GM20000 (cell line): ENCODE data around the gene TECPR1.

Experiments used
- DNase-seq: peaks from one replicate; pipeline ENCODE4 v3.0.0; 2012; ENCODE audit warnings: low spot score
- CTCF ChIP-seq: IDR thresholded peaks from 2 replicates; pipeline ENCODE4 v1.5.1; 2012; ENCODE audit warnings: mild to moderate bottlenecking, control low read depth; ENCODE audit errors: extremely low read depth, missing control alignments

The TECPR1 gene

GRCh38 chr7:98229991-98230745 lies 21.9 kb downstream of the TECPR1 start:
- no peak for DNase-seq
- no peak for TF ChIP-seq CTCF

DNA sequence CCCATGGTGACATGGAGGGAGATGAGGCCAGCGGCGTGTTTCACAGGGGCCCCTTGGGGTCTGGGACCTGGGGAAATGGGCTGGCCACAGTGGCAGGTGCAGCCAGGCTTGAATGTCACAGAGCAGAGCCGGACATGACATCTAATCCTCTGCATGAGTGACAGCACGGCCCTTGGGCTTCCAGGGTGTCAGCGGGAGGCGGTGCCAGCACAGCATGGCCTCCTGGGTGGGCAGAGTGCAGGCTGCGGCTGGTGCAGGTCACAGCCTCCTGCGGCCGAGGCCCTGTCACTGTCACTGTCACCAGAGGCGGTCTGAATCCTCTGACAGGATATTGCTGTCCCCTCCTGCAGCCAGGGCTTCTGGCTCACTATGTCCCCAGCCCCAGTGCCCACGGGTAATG lies 22.6 kb downstream of the TECPR1 start:
- no peak for DNase-seq
- TF ChIP-seq CTCF, result no peak

DNA sequence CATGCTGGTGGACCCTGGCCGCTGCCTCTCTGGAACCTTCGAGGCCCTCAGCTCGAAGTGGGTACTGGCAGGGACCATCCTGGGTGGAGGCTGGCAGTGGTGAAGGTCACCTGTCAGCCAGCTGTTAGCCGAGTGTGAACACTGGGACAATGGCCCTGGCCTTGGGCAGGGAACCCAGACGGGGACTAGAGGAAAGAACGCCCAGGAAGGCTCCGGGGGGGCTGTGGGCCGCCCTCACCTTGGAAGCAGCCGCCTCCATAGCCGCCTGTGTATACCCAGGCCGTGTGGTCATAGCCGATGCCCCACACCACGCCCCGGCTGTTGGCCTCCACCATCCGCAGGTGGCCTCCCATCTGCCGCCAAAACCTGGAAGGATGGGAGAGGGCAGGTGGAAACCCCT lies 23.2 kb downstream of the TECPR1 start:
- TF ChIP-seq CTCF, result no peak
- no peak for DNase-seq

DNA sequence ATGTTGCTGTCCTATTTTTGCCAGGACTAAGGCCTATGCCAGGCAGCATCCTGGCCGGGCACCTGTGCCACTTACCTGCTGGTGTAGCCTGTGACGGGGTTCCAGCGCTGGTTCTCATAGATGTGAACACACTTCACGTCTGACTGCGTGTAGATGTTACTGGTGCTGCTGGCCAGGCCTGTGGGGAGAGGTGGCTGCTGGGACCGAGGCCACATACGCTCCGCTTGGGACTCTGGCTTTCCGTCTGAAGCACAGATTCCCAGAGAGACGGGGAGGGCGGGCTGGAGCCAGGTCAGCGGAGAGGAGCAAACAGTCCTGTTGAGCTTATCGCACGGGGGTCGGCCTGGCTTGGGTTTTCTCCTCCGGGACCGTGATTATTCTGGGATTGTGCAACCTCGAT lies 24.1 kb downstream of the TECPR1 start:
- no peak for DNase-seq
- no peak for TF ChIP-seq CTCF

DNA sequence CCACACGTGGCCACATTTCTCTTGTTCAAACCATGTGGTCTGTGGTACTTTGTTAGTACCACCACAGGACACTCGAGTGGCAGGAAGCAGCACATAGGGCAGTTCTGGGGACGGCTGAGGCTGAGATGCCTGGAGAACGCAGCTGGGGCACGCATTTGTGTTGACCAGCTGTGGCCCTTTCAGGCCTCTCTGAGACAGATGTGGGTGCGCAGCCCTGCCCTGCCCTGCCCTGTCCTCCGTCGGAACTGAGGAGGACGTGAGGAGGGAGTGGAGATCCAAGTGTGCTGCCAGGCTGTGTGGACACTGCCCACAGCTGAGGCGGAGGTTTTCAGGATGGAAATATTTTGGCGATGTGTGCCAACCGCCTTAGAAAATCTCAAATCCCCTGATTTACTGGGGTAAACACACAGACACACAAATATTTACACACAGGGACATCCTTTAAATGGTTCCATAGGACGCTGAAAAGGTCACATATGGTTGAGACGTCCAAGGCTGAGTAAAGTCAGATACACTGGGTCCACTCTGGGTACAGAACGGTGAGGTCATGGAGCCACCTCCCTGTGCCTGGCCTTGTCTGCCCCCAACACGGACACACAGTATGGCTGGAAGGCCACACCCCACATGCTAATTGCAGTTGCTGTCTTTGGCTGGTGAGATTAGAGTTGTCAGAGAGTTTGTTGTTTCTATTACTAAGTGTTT lies 26.0 kb downstream of the TECPR1 start:
- TF ChIP-seq CTCF, result no peak
- DNase-seq, result no peak

DNA sequence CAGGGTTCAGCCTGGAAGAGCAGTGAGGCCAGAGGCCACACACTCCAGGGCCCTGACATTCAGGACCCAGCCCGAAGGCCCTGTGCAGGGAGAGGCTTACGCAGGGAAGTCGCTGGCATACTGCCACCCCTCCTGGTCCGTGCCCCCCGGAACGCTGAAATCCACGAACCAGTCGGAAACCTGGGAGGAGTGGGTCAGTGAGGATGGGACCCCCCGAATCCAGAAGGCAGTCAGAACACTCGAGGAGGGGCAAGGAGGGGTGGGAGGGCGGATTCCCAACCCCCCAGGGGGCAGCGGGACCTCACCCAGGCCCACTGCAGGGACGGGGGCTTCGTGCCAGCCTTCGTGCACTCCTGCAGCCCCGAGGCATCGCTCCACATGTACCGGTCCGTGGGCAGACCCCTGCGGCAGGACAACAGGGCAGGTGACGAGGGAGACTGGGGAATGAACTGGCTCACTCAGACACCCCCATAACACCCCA lies 27.3 kb downstream of the TECPR1 start:
- no peak for DNase-seq
- TF ChIP-seq CTCF, result no peak

DNA sequence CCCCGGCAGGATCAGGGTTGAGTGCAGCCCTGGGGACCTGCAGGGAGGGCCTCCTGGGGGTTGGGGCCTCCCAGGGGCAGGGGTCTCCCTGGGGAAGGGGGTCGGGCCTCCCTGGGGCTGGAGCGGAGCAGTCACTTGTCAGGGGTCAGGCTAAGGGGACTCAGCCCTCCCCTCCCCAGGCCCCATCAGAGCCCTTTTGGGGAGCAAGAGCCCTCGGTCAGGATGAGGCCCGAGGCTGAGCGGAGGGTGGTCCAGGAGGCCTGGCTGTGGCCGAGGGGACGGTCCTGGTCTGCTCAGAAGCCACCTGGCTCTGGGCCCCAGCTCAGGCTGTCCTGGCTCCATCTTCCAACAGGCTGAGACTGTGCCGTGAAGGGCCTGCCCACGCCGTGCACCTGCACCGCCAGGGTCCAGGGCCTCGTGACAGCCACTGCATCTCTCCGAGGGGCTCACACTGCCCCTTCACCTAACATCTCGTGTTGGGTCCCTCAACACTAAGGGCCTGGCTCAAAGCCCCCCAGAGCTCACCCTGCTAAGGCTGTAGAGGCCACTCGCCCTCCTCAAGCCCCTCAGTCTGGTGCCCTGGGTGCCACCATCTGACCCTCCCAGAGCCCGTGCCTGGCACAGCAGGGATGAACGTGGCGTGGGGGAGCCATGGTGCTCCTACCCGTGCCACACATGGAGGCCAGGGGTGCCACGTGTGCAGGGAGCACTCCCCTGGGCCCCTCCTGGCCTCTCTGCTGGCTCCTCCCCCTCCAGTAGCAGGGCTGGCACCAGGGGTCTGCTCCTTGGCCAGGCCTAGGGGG lies 27.9 kb downstream of the TECPR1 start:
- TF ChIP-seq CTCF, result no peak
- DNase-seq, result no peak
